ENCODE measurements around the gene LRRC46. TPM values are rescaled to one million over a fixed set of nuclear protein-coding genes. Genes with fewer than 3 reads are reported as not detected.

The LRRC46 gene
- total RNA-seq, 6 experiments from 2014 or later: 0.41 to 1.1 (median 0.83) TPM

- Mint-ChIP-seq H3K27me3 (ENCODE audit: insufficient read depth) (peaks cover 38% of the 10 kb centered on the region), H3K4me3 (peak overlapping the region; percentile 85), H3K27ac (peak overlapping the region; percentile 36; the same call in 1 of the 2 replicates), H3K36me3 (ENCODE audit: low read depth) (no peaks in the 10 kb centered on the region), H3K9me3 (no peaks in the 10 kb centered on the region), H3K4me1 (ENCODE audit: low read depth) (peaks cover 24% of the 10 kb centered on the region)
- TF ChIP-seq CTCF (IDR thresholded peaks at IDR 0.05): no peak
- DNase-seq: no peak
Measured at GRCh38 chr17:47850373-47850691, 18.9 kb downstream of the LRRC46 start.

- peaks cover 30% of the 10 kb centered on the region for H3K4me1 Mint-ChIP-seq (ENCODE audit: low read depth)
- H3K27me3 Mint-ChIP-seq (ENCODE audit: insufficient read depth): peaks cover 42% of the 10 kb centered on the region
- peak; percentile 50 for DNase-seq
- no peaks in the 10 kb centered on the region for H3K9me3 Mint-ChIP-seq
- H3K4me3 Mint-ChIP-seq: peak within 1 kb of the TSS; percentile 85
- peak within 1 kb of the TSS; percentile 36; the same call in 1 of the 2 replicates for H3K27ac Mint-ChIP-seq
- TF ChIP-seq CTCF (IDR thresholded peaks at IDR 0.05): peak; percentile 52
- no peaks in the 10 kb centered on the region for H3K36me3 Mint-ChIP-seq (ENCODE audit: low read depth)
Measured at GRCh38 chr17:47850692-47851573, 19.5 kb downstream of the LRRC46 start, which contains the start of gene SP6. Gene SP6, minus strand, starts transcription at chr17:47851163. Its CDS starts 2,734 bp downstream, at chr17:47848429.

GRCh38 chr17:47851764-47852112 is 20.3 kb downstream of the LRRC46 start:
- Mint-ChIP-seq H3K9me3 (no peaks in the 10 kb centered on the region), H3K27me3 (ENCODE audit: insufficient read depth) (peaks cover 42% of the 10 kb centered on the region), H3K27ac (no peak overlapping the region), H3K36me3 (ENCODE audit: low read depth) (no peaks in the 10 kb centered on the region), H3K4me1 (ENCODE audit: low read depth) (peaks cover 37% of the 10 kb centered on the region), H3K4me3 (peak overlapping the region; percentile 7; the same call in 1 of the 2 replicates)
- no peak for DNase-seq
- no peak for TF ChIP-seq CTCF (IDR thresholded peaks at IDR 0.05)

GRCh38 chr17:47852113-47852949 is 20.9 kb downstream of the LRRC46 start:
- H3K4me3 Mint-ChIP-seq: peak overlapping the region; percentile 7; the same call in 1 of the 2 replicates
- H3K4me1 Mint-ChIP-seq (ENCODE audit: low read depth): peaks cover 37% of the 10 kb centered on the region
- H3K9me3 Mint-ChIP-seq: no peaks in the 10 kb centered on the region
- H3K36me3 Mint-ChIP-seq (ENCODE audit: low read depth): no peaks in the 10 kb centered on the region
- H3K27me3 Mint-ChIP-seq (ENCODE audit: insufficient read depth): peaks cover 41% of the 10 kb centered on the region
- no peak for TF ChIP-seq CTCF (IDR thresholded peaks at IDR 0.05)
- H3K27ac Mint-ChIP-seq: no peak overlapping the region
- DNase-seq: no peak

GRCh38 chr17:47853616-47854015 is 22.1 kb downstream of the LRRC46 start:
- peaks cover 39% of the 10 kb centered on the region for H3K27me3 Mint-ChIP-seq (ENCODE audit: insufficient read depth)
- no peak for TF ChIP-seq CTCF (IDR thresholded peaks at IDR 0.05)
- H3K4me3 Mint-ChIP-seq: no peak overlapping the region
- H3K36me3 Mint-ChIP-seq (ENCODE audit: low read depth): no peaks in the 10 kb centered on the region
- peaks cover 37% of the 10 kb centered on the region for H3K4me1 Mint-ChIP-seq (ENCODE audit: low read depth)
- H3K9me3 Mint-ChIP-seq: no peaks in the 10 kb centered on the region
- no peak overlapping the region for H3K27ac Mint-ChIP-seq
- DNase-seq: no peak

Measured in HFFc6 (cell line).